HFF-Myc (cell line): ENCODE data around the gene DCAF11.

ENCODE experiments used
- DNase-seq: peaks from one replicate; pipeline ENCODE4 v3.0.0-alpha.2; 2011; ENCODE audit warnings: low read depth; ENCODE audit errors: extremely low read depth
- H3K4me3 ChIP-seq: replicated peaks from 2 replicates; pipeline ENCODE4 v1.5.1; 2011; ENCODE audit warnings: low read depth, mild to moderate bottlenecking, control low read depth, low read length
- TF ChIP-seq, protein P1 (sequence below): IDR thresholded peaks from 2 replicates; pipeline ENCODE4 v1.5.1; 2012; ENCODE audit warnings: mild to moderate bottlenecking, low read depth, low read length, control low read depth; ENCODE audit errors: missing control alignments

Gene DCAF11

GRCh38 chr14:24069411-24069735 lies 45.2 kb upstream of the DCAF11 start:
- TF ChIP-seq, protein P1, sequence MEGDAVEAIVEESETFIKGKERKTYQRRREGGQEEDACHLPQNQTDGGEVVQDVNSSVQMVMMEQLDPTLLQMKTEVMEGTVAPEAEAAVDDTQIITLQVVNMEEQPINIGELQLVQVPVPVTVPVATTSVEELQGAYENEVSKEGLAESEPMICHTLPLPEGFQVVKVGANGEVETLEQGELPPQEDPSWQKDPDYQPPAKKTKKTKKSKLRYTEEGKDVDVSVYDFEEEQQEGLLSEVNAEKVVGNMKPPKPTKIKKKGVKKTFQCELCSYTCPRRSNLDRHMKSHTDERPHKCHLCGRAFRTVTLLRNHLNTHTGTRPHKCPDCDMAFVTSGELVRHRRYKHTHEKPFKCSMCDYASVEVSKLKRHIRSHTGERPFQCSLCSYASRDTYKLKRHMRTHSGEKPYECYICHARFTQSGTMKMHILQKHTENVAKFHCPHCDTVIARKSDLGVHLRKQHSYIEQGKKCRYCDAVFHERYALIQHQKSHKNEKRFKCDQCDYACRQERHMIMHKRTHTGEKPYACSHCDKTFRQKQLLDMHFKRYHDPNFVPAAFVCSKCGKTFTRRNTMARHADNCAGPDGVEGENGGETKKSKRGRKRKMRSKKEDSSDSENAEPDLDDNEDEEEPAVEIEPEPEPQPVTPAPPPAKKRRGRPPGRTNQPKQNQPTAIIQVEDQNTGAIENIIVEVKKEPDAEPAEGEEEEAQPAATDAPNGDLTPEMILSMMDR: no peak
- DNase-seq: no peak

GRCh38 chr14:24070285-24071143 lies 44.1 kb upstream of the DCAF11 start:
- H3K4me3 ChIP-seq: no peak overlapping the region
- DNase-seq: no peak
- TF ChIP-seq, protein P1: no peak

More at GRCh38 chr14:24069411-24069735, 45.2 kb upstream of the DCAF11 start:
- H3K4me3 ChIP-seq: no peak overlapping the region

DNA sequence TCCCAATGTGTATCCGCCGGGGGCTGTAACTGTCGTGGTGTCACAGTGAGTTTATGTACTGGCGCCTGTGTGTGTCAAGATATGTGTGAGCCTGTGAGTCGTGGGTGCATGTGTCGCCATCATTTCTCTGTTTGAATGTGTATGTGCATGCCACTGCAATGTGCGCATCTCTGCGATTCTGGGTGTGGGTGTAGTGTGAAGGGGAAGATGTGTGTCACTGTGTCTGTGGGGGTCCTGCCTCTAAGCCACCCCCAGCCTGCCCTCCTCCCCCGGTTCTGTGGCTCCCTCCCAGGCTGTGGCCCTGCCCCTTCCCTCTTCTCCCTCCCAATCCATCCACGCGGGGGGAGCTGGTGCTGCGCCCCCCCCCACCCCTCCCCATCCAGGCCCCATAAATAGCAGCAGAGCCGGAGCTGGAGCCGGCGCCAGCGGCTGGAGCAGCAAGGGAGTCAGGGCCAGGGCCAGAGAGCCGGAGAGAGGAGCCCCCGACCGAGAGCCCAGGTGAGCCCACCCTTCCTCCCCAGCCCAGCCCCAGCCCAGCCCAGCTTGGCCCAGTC lies 43.4 kb upstream of the DCAF11 start, which contains the start of gene CPNE6:
TSS of gene CPNE6 (plus strand) at position 419 of the 554 bp plus-strand sequence. CDS start 1,375 bp downstream, outside the sequence.
- no peak for DNase-seq
- H3K4me3 ChIP-seq: no peak within 1 kb of the TSS
- TF ChIP-seq, protein P1: no peak

- TF ChIP-seq, protein P1: no peak
- DNase-seq: no peak
Observed at GRCh38 chr14:24071836-24072430, 42.6 kb upstream of the DCAF11 start.

DNA sequence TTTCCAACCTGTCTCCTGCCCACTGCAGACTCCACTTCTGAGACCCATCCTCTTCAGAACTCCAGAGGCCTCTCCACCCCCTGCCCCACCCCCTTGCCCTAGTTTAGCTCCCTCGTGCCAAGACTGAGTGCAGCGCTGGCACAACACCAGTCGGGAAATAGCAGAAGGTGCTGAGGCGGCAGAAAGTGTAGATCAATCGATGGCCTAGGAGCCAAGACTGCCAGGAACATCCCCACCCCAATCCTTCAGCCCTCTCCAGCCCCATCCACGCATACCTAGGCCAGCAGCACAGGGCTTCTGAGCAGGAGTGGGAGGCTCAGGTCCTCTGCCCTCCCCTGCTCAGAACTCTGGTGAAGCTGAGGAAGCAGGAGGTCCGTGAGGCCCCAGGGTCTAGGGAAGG lies 42.1 kb upstream of the DCAF11 start:
- TF ChIP-seq, protein P1: no peak
- H3K4me3 ChIP-seq: no peak overlapping the region
- no peak for DNase-seq

More at GRCh38 chr14:24071836-24072430, 42.6 kb upstream of the DCAF11 start:
- H3K4me3 ChIP-seq: no peak overlapping the region

- no peak overlapping the region for H3K4me3 ChIP-seq
- TF ChIP-seq, protein P1: no peak
- no peak for DNase-seq
Observed at GRCh38 chr14:24072881-24073877, 41.4 kb upstream of the DCAF11 start.
